Measurements from ENCODE around the gene MRPL51. TPM values are rescaled to one million over a fixed set of nuclear protein-coding genes. Genes with fewer than 3 reads are reported as not detected.
A peak's percentile ranks its signal among the peaks of the same experiment; 100 is the strongest.

Gene MRPL51
- total and polyA plus RNA-seq, 2 experiments from 2014 or later = 68.3 to 301 TPM

GRCh38 chr12:6458281-6459003 is 34.6 kb downstream of the MRPL51 start:
- H3K27me3 ChIP-seq (replicated peaks; ENCODE audit: insufficient read depth) = no peaks in the 10 kb centered on the region
- H3K36me3 ChIP-seq (ENCODE audit: low read depth) = peaks cover 8% of the 10 kb centered on the region; the same call in 1 of the 2 replicates
- no peaks in the 10 kb centered on the region for H3K79me2 ChIP-seq (ENCODE audit: insufficient read depth)
- peaks cover 4% of the 10 kb centered on the region; the same call in 1 of the 2 replicates for H3F3A ChIP-seq (ENCODE audit: insufficient read depth)
- WGBS, 2 experiments (ENCODE audit: low coverage in 1 of 2, low lambda C conversion rate in 2 of 2, missing lambda C conversion rate in 2 of 2) = 83 to 88% methylated on average over 14 of the region's 14 CpGs
- H3K4me1 ChIP-seq (ENCODE audit: insufficient read depth) = no peaks in the 10 kb centered on the region
- no peaks in the 10 kb centered on the region for H3K9me3 ChIP-seq (ENCODE audit: low read depth)
- no peak overlapping the region for H2AFZ ChIP-seq
- H3K9me2 ChIP-seq (ENCODE audit: insufficient read depth) = no peaks in the 10 kb centered on the region
- no peak overlapping the region for H3K4me3 ChIP-seq
- TF ChIP-seq EZH2 (IDR thresholded peaks at IDR 0.05; ENCODE audit: insufficient read depth, poor library complexity, severe bottlenecking) = no peak
- no peak for TF ChIP-seq EZH2phosphoT487 (IDR thresholded peaks at IDR 0.05; ENCODE audit: insufficient read depth, low read depth)
- no peak overlapping the region for H3K27ac ChIP-seq
- no peak for DNase-seq
- H4K20me1 ChIP-seq (ENCODE audit: insufficient read depth) = no peaks in the 10 kb centered on the region
- H3K9ac ChIP-seq = no peak overlapping the region
- no peak overlapping the region for H3K4me2 ChIP-seq (ENCODE audit: unreplicated experiment)
- in situ Hi-C loops (cut with MboI) = no loop called here

- H3K27ac ChIP-seq = no peak overlapping the region
- H3K36me3 ChIP-seq (ENCODE audit: low read depth) = peaks cover 7% of the 10 kb centered on the region; the same call in 1 of the 2 replicates
- no peak overlapping the region for H3K4me2 ChIP-seq (ENCODE audit: unreplicated experiment)
- no peaks in the 10 kb centered on the region for H3K9me3 ChIP-seq (ENCODE audit: low read depth)
- no peak for DNase-seq
- peaks cover 9% of the 10 kb centered on the region; the same call in 1 of the 2 replicates for H3F3A ChIP-seq (ENCODE audit: insufficient read depth)
- no peak overlapping the region for H3K9ac ChIP-seq
- H2AFZ ChIP-seq = no peak overlapping the region
- TF ChIP-seq EZH2phosphoT487 (IDR thresholded peaks at IDR 0.05; ENCODE audit: insufficient read depth, low read depth) (no peak), EZH2 (IDR thresholded peaks at IDR 0.05; ENCODE audit: insufficient read depth, poor library complexity, severe bottlenecking) (no peak)
- H3K79me2 ChIP-seq (ENCODE audit: insufficient read depth) = no peaks in the 10 kb centered on the region
- peaks cover 5% of the 10 kb centered on the region for H3K4me1 ChIP-seq (ENCODE audit: insufficient read depth)
- WGBS, 2 experiments (ENCODE audit: low coverage in 1 of 2, low lambda C conversion rate in 2 of 2, missing lambda C conversion rate in 2 of 2) = 92 to 93% methylated on average over 12 of the region's 12 CpGs
- H3K27me3 ChIP-seq (replicated peaks; ENCODE audit: insufficient read depth) = no peaks in the 10 kb centered on the region
- in situ Hi-C loops (cut with MboI) = no loop called here
- H4K20me1 ChIP-seq (ENCODE audit: insufficient read depth) = no peaks in the 10 kb centered on the region
- no peak overlapping the region for H3K4me3 ChIP-seq
- no peaks in the 10 kb centered on the region for H3K9me2 ChIP-seq (ENCODE audit: insufficient read depth)
Measured at GRCh38 chr12:6457220-6457945, 35.7 kb downstream of the MRPL51 start.

- WGBS, 2 experiments (ENCODE audit: low coverage in 1 of 2, low lambda C conversion rate in 2 of 2, missing lambda C conversion rate in 2 of 2) = 84 to 89% methylated on average over 15 to 17 of the region's 17 CpGs
- Histone ChIP-seq H3K9me3 (ENCODE audit: low read depth) (no peaks in the 10 kb centered on the region), H3K4me2 (ENCODE audit: unreplicated experiment) (peak overlapping the region; percentile 96), H3K9ac (peak overlapping the region; percentile 93), H3K27me3 (replicated peaks; ENCODE audit: insufficient read depth) (no peaks in the 10 kb centered on the region), H3K36me3 (ENCODE audit: low read depth) (no peaks in the 10 kb centered on the region), H3K4me1 (ENCODE audit: insufficient read depth) (peaks cover 13% of the 10 kb centered on the region), H3K27ac (peak overlapping the region; percentile 79), H3K79me2 (ENCODE audit: insufficient read depth) (peaks cover 17% of the 10 kb centered on the region), H3F3A (ENCODE audit: insufficient read depth) (0 out of 2 replicates have a peak, but pooled peaks cover 5% of the 10 kb centered on the region), H4K20me1 (ENCODE audit: insufficient read depth) (no peaks in the 10 kb centered on the region), H2AFZ (peak overlapping the region; percentile 81; the same call in 1 of the 2 replicates), H3K9me2 (ENCODE audit: insufficient read depth) (no peaks in the 10 kb centered on the region), H3K4me3 (peak overlapping the region; percentile 89)
- TF ChIP-seq EZH2 (IDR thresholded peaks at IDR 0.05; ENCODE audit: insufficient read depth, poor library complexity, severe bottlenecking) (no peak), EZH2phosphoT487 (IDR thresholded peaks at IDR 0.05; ENCODE audit: insufficient read depth, low read depth) (no peak)
- DNase-seq = peak; percentile 41
- in situ Hi-C loops (cut with MboI) = no loop called here
Measured at GRCh38 chr12:6452944-6453630, 40.0 kb downstream of the MRPL51 start.

GRCh38 chr12:6452245-6452943 is 40.7 kb downstream of the MRPL51 start:
- TF ChIP-seq EZH2phosphoT487 (IDR thresholded peaks at IDR 0.05; ENCODE audit: insufficient read depth, low read depth) (no peak), EZH2 (IDR thresholded peaks at IDR 0.05; ENCODE audit: insufficient read depth, poor library complexity, severe bottlenecking) (no peak)
- no peaks in the 10 kb centered on the region for H3K9me2 ChIP-seq (ENCODE audit: insufficient read depth)
- peak overlapping the region; percentile 93 for H3K9ac ChIP-seq

More at GRCh38 chr12:6452245-6452943, 40.7 kb downstream of the MRPL51 start:
- H3K4me1 ChIP-seq (ENCODE audit: insufficient read depth) = peaks cover 13% of the 10 kb centered on the region
- H3K27ac ChIP-seq = peak overlapping the region; percentile 79
- H4K20me1 ChIP-seq (ENCODE audit: insufficient read depth) = no peaks in the 10 kb centered on the region
- H3K9me3 ChIP-seq (ENCODE audit: low read depth) = no peaks in the 10 kb centered on the region
- 0 out of 2 replicates have a peak, but pooled peaks cover 5% of the 10 kb centered on the region for H3F3A ChIP-seq (ENCODE audit: insufficient read depth)
- peak overlapping the region; percentile 81 for H2AFZ ChIP-seq
- peaks cover 17% of the 10 kb centered on the region for H3K79me2 ChIP-seq (ENCODE audit: insufficient read depth)
- no peaks in the 10 kb centered on the region for H3K27me3 ChIP-seq (replicated peaks; ENCODE audit: insufficient read depth)
- H3K36me3 ChIP-seq (ENCODE audit: low read depth) = no peaks in the 10 kb centered on the region
- peak overlapping the region; percentile 89 for H3K4me3 ChIP-seq
- peak; percentile 37 for DNase-seq
- 4 to 7% methylated on average over 9 of the region's 9 CpGs for WGBS, 2 experiments (ENCODE audit: low coverage in 1 of 2, low lambda C conversion rate in 2 of 2, missing lambda C conversion rate in 2 of 2)
- peak overlapping the region; percentile 96 for H3K4me2 ChIP-seq (ENCODE audit: unreplicated experiment)
- in situ Hi-C loops (cut with MboI) = no loop called here
